ENCODE data around the gene IDH3B. TPM values are rescaled to one million over a fixed set of nuclear protein-coding genes. Genes with fewer than 3 reads are reported as not detected.
A peak's percentile ranks its signal among the peaks of the same experiment; 100 is the strongest.

IDH3B gene
- total and polyA plus RNA-seq, 7 donors: 103 to 131 (median 114) TPM

- intact Hi-C loops (cut with DNase I): loop anchor here (1.0 to 10.0 kb wide), 4 partner anchors 28 to 313 kb away; partner anchors contain the start of genes IDH3B, PCED1A and VPS16
- WGBS, 2 donors: 2 to 4% methylated on average over 106 of the region's 106 CpGs
- TF ChIP-seq EP300 (IDR thresholded peaks at IDR 0.05) (peak in 1 of 4 donors; percentile 55), POLR2AphosphoS5 (IDR thresholded peaks at IDR 0.05) (peak; percentile 21 to 68 (median 60)), CTCF (IDR thresholded peaks at IDR 0.05) (no peak), POLR2A (IDR thresholded peaks at IDR 0.05) (no peak)
- no peaks in the 10 kb centered on the region for H3K36me3 ChIP-seq
- no peaks in the 10 kb centered on the region for H3K9me3 ChIP-seq
- H3K4me3 ChIP-seq: peak within 1 kb of the TSS; percentile 39 to 72 (median 70)
- H3K27me3 ChIP-seq: no peaks in the 10 kb centered on the region
- DNase-seq: peak; percentile 86
- H3K4me1 ChIP-seq: peaks cover 0 to 23% (median 20%) of the 10 kb centered on the region in 4 donors
- peak within 1 kb of the TSS; percentile 81 to 96 (median 92) for H3K27ac ChIP-seq
Observed at GRCh38 chr20:2692036-2692885, 28.2 kb upstream of the IDH3B start, which contains the start of gene EBF4. Gene EBF4 (plus strand): TSS chr20:2692780. CDS start chr20:2693646, 866 bp downstream.

GRCh38 chr20:2691663-2692035 lies 27.6 kb upstream of the IDH3B start:
- TF ChIP-seq CTCF (IDR thresholded peaks at IDR 0.05) (no peak), POLR2A (IDR thresholded peaks at IDR 0.05) (no peak), EP300 (IDR thresholded peaks at IDR 0.05) (no peak), POLR2AphosphoS5 (IDR thresholded peaks at IDR 0.05) (no peak)
- H3K36me3 ChIP-seq: no peaks in the 10 kb centered on the region
- peak overlapping the region; percentile 81 to 96 (median 92) for H3K27ac ChIP-seq
- no peaks in the 10 kb centered on the region for H3K9me3 ChIP-seq
- WGBS, 2 donors: 43 to 72% methylated on average over 10 of the region's 10 CpGs
- peak overlapping the region; percentile 29 to 72 (median 70) for H3K4me3 ChIP-seq
- DNase-seq: no peak
- peaks cover 0 to 23% (median 20%) of the 10 kb centered on the region in 4 donors for H3K4me1 ChIP-seq
- H3K27me3 ChIP-seq: no peaks in the 10 kb centered on the region
- intact Hi-C loops (cut with DNase I): loop anchor here (1.0 to 10.0 kb wide), 4 partner anchors 27 to 313 kb away; partner anchors contain the start of genes IDH3B, PCED1A and VPS16

GRCh38 chr20:2691127-2691526 lies 27.1 kb upstream of the IDH3B start:
- intact Hi-C loops (cut with DNase I): loop anchor here (5.0 to 10.0 kb wide), 3 partner anchors 61 to 314 kb away; partner anchors contain the start of genes PCED1A and VPS16
- H3K4me1 ChIP-seq: peaks cover 0 to 23% (median 20%) of the 10 kb centered on the region in 4 donors
- H3K27ac ChIP-seq: peak overlapping the region in 3 of 4 donors; percentile 89 to 96 (median 94)
- no peaks in the 10 kb centered on the region for H3K27me3 ChIP-seq
- no peak for DNase-seq
- WGBS, 2 donors: 78 to 89% methylated on average over 8 of the region's 8 CpGs
- no peak overlapping the region for H3K4me3 ChIP-seq
- H3K9me3 ChIP-seq: no peaks in the 10 kb centered on the region
- TF ChIP-seq EP300 (IDR thresholded peaks at IDR 0.05) (no peak), POLR2AphosphoS5 (IDR thresholded peaks at IDR 0.05) (no peak), CTCF (IDR thresholded peaks at IDR 0.05) (no peak), POLR2A (IDR thresholded peaks at IDR 0.05) (no peak)
- no peaks in the 10 kb centered on the region for H3K36me3 ChIP-seq

GRCh38 chr20:2690718-2691117 lies 26.7 kb upstream of the IDH3B start:
- no peak for DNase-seq

More at GRCh38 chr20:2690718-2691117, 26.7 kb upstream of the IDH3B start:
- no peaks in the 10 kb centered on the region for H3K27me3 ChIP-seq
- intact Hi-C loops (cut with DNase I): loop anchor here (5.0 to 10.0 kb wide), 3 partner anchors 62 to 314 kb away; partner anchors contain the start of genes PCED1A and VPS16
- H3K9me3 ChIP-seq: no peaks in the 10 kb centered on the region
- no peaks in the 10 kb centered on the region for H3K36me3 ChIP-seq
- H3K4me3 ChIP-seq: no peak overlapping the region
- peak overlapping the region in 1 of 4 donors; percentile 96 for H3K27ac ChIP-seq
- H3K4me1 ChIP-seq: peaks cover 0 to 23% (median 20%) of the 10 kb centered on the region in 4 donors
- WGBS, 2 donors: 44 to 61% methylated on average over 6 of the region's 6 CpGs
- TF ChIP-seq EP300 (IDR thresholded peaks at IDR 0.05) (no peak), POLR2A (IDR thresholded peaks at IDR 0.05) (no peak), CTCF (IDR thresholded peaks at IDR 0.05) (no peak), POLR2AphosphoS5 (IDR thresholded peaks at IDR 0.05) (no peak)

Measured in sigmoid colon (tissue), 7 donors.